Suppressor macrophage (primary cell): ENCODE measurements around the gene RNF213.

Experiments used
- DNase-seq, 4 experiments: peaks; one replicate each; pipeline ENCODE4 v3.0.0-alpha.2; 2020 to 2022
- total RNA-seq, 17 experiments: gene quantifications; one replicate each; lab custom pipeline; 2026; ENCODE audit warnings: mixed read lengths in 6 of 17, inconsistent platforms in 3 of 17; lab: John Stamatoyannopoulos, UW

RNF213 gene
- 457 to 6,900 (median 619) reads per million in 17 experiments for total RNA-seq

DNA sequence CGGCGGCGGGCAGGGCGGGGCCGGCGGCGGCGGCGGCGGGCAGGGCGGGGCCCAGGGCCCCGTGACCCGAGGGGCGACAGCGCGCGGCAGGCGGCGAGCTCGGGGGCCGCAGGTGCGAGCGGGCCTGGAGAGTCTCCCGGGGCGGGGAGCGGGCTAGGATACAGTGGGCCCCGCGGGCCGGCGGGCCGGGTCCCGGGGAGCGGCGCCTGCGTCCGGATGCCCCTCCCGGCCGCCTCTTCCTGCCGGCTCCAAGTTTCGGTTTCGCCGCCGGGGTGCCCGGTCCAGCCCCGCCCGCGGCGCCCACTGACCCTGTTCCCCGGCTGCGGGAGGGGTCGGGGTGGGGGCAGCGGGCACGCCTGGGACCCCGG lies at the start of gene RNF213:
TSS of gene RNF213 (plus strand) at position 62 of the 368 bp plus-strand sequence. CDS start 2,830 bp downstream, outside the sequence.
- DNase-seq, result peak; percentile 50 to 76 (median 64)

DNA sequence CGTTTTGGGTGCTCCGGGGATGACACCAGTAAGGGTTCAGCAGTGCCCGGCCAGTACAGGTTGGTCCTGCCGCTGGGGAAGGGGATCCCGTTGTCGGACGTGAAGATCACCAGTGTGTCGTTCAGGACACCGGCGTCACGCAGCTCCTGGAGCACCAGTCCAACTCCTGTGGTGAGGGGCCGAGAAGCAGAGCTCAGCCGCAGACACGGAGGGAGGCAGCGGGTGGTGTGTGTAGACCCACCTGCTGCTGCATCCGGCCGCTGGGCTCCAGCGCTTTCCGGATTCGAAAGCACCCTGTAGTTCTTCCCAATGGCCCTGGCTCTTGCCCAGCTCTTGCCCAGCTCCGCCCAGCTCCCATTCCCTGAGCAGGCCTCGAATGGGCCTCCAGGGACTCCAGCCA lies 48.5 kb upstream of the RNF213 start:
- no peak for DNase-seq

- peak; percentile 40 to 64 (median 61) for DNase-seq
Observed at GRCh38 chr17:80212511-80212910, 48.1 kb upstream of the RNF213 start.

DNA sequence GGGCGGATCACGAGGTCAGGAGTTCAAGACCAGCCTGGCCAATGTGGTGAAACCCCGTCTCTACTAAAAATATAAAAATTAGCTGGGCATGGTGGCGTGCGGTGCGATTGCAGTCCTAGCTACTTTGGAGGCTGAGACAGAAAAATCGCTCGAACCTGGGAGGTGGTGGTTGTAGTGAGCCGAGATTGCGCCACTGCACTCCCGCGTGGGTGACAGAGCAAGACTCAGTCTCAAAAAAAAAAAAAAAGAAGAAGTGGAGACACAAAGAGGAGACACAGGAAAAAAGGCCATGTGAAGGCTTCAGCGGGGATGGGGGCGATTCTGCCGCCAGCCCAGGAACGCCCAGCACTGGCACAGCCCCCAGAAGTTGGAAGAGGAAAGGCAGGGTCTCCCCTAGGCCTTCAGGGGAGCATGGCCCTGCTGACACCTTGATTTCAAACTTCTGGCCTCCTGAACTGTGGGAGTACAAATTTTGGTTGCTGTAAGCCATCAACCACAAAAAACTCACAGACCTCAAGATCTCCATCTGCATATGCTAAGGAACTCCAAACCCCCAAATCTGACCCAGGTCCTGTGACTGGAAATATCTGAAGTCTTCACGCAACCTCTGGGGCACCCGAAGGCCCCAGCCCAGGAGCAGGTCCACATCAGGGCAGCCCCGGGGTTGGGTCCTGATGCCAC lies 47.5 kb upstream of the RNF213 start:
- peak; percentile 87 to 94 (median 92) for DNase-seq

DNA sequence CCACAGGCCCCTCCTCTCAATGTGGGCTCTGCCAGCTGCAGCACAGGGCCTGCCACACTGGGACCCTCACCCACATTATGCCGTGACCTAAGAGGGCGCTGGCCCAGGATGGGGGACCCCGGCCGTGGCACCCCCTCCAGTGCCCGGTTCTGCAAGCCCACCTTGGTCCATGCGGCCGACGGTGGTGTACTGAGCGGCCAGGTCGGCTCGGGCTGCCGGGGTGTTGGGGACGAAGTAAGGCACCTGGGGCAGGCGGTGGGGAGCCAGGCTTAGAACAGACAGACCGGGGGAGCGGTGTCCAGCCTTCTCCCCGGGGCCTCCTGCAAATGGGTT lies 47.0 kb upstream of the RNF213 start:
- no peak for DNase-seq

- DNase-seq, result no peak
Observed at GRCh38 chr17:80214012-80214877, 46.4 kb upstream of the RNF213 start.

DNA sequence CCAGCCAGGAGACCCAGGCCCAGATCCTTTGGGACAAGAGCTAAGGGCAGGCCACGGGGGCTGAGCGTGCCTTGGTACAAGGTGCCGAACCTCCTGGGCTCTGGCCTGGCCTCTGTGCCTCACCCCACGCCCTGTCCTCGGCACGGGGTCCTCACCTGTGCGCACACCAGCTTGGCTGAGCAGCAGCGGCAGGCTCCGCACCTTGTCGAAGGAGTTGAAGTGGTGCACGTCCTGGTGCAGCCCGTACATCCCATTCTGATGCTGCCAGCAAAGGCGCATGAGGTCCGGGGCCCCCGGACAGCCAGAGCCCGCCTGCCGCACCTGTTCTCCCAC lies 45.8 kb upstream of the RNF213 start:
- DNase-seq, result no peak

DNA sequence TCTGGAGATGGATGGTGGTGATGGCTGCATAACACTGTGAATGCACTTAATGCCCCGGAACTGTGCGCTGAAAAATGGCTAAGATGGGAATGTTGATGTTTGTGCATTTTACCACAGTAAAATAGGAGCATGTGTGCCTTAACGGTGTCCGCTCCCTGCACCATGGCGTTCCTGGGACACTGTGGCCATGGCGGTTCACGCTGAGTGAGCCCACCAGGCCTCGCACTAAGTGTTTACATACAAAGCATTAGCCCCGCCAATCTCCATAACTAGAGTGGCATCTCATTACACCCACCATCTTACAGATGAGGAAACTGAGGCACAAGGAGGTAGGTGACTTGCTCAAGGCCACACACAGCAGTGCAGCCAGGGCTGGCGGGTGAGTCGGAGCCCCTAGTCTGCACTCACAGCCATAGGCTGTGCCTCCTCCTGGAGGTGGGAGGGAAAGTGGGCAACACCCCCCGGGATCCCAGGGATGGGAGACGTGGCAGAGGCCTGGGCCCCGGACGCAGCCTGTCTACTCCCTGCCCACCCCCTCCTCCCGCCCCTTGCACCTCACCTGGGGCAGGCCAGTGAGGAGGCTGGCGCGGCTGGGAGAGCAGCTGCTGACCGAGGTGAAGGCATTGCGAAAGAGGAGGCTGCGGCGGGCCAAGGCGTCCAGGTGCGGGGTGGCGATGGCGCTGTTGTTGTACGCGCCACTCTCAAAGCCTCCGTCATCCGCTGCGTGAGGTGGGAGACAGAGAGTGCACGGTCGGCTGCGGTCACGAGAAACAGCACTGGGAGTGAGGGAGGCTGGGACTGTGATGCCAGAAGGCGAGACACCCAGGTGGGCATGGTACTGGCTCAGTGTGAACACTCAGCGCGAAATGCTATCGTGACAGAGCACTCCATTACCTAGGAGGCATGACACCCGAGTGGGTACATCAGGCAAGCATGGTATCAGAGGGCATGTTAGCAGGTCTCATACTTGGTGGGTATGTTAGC lies 43.9 kb upstream of the RNF213 start:
- DNase-seq, result no peak

GRCh38 chr17:80217703-80218362 lies 42.8 kb upstream of the RNF213 start:
- no peak for DNase-seq

DNA sequence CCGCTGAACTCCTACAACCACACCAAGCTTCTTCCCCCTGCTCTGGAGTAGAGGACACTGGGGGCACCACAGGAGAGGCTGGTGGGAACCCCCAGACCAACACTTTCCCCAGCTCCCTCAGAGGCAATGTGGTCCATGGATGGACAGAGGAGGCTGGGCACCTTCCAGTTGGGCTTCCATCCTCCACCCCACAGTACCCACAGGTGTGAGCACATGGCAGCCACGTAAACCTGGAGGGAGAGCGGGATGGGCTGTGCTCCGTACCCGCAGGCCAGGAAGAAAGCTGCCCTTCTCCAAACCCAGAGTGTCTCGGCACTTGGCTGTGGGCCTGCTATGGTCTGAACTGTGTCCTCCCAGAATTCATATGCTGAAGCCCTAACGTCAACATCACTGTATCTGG lies 42.3 kb upstream of the RNF213 start:
- no peak for DNase-seq

GRCh38 chr17:80219013-80219762 lies 41.5 kb upstream of the RNF213 start:
- peak; percentile 96 to 98 (median 97) for DNase-seq

- DNase-seq, result no peak
Observed at GRCh38 chr17:80219763-80220053, 40.9 kb upstream of the RNF213 start.

- peak; percentile 85 to 95 (median 90) for DNase-seq
Observed at GRCh38 chr17:80220054-80220735, 40.5 kb upstream of the RNF213 start, which contains the start of the genes SGSH and SLC26A11. Gene SGSH, minus strand, starts transcription at chr17:80220333. Its CDS starts 20 bp downstream, at chr17:80220313. Gene SLC26A11, plus strand, starts transcription at chr17:80220427. Its CDS starts 1,134 bp downstream, at chr17:80221561.

DNA sequence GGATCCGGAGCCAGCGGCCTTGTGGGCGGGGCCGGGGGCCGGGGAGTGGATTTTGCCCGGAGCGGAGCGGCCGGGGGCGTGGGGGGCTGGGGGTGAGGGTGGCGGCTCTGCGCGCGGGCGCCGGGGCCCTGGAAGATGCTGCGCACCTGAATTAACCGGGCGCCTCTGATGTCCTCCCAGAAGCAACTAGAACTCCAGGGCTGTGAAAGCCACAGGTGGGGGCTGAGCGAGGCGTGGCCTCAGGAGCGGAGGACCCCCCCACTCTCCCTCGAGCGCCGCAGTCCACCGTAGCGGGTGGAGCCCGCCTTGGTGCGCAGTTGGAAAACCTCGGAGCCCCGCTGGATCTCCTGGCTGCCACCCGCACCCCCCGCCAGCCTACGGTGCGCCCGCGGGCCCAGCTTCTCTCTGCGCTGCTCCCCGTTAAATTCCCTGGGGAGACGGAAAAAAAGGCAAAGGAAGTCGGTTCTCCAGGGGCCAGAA lies 39.9 kb upstream of the RNF213 start:
- DNase-seq, result peak in 2 of 4 experiments; percentile 34 to 39

DNA sequence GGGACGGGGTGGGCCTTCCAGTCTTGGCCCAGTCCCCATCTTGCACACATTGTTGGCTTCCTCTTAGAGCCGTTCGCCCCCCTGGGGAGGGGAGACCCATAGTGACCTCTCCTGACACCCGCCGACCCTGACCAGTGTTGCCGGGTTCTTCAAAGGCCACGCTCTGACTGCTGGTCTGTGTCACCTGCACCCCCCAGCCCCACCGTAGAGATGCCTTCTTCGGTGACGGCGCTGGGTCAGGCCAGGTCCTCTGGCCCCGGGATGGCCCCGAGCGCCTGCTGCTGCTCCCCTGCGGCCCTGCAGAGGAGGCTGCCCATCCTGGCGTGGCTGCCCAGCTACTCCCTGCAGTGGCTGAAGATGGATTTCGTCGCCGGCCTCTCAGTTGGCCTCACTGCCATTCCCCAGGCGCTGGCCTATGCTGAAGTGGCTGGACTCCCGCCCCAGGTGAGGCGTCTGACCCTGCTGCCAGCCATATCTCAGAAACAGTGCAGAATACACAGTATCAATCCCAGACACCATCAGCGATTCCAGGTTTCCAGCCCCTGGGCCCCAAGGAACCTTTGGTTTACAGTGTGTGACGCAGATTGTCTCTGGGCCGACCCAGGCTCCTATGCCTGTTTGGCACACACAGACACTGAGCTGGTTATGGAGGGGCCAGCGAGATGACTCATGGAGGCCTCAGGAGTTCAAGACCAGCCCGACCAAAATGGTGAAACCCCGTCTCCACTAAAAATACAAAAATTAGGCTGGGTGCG lies 39.1 kb upstream of the RNF213 start:
- DNase-seq, result no peak

- DNase-seq, result no peak
Observed at GRCh38 chr17:80222376-80223141, 38.1 kb upstream of the RNF213 start.

DNA sequence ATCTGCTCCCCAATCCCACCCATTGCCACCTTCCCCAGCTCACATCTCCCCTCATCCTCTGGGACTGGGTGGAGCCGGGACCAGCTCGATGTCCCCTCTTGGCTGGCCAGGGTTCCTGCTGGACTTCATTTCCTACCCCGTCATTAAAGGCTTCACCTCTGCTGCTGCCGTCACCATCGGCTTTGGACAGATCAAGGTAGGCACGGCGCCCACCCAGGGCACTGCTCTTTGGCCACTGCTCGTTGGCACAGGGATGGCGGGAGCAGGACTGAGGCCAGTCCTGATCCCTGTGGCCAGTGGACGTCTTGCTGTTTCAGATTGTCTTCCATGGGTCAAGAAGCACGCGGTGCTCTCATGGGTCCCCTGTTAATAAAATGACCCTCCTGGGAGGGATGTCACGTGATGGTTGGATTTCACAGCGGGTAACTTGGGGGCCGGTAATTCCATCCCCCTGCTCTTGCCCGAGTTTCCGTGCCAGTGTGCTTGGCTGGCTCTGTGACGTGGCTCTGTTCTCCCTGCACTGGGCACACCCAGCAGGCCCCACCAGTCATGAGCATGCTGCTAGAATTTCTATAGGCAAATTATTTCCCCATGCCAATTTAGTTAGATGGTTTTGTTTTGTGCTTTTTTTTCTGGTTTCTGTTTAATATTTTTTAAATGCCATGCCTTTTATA lies 37.4 kb upstream of the RNF213 start:
- DNase-seq, result no peak

GRCh38 chr17:80223838-80224497 lies 36.7 kb upstream of the RNF213 start:
- peak in 3 of 4 experiments; percentile 24 to 55 (median 34) for DNase-seq
